Sigmoid colon (tissue), 4 donors: ENCODE data around the gene SERPINE1.

Experiments used
- CTCF ChIP-seq, 4 experiments: fragments of 450-650 bp in 3 of 4; fragments of 200-600 bp in 1 of 4; IDR thresholded peaks; one replicate each; pipeline ENCODE4 v1.5.1; 2016 to 2019; ENCODE audit warnings: antibody characterized with exemption in 4 of 4, mild to moderate bottlenecking in 3 of 4, moderate library complexity in 2 of 4
- EP300 ChIP-seq, 4 donors: sonication (generic); formaldehyde crosslinking; IDR thresholded peaks; one replicate each; pipeline ENCODE4 v1.6.1; 2017; ENCODE audit warnings: antibody characterized with exemption in 4 of 4
- POLR2A ChIP-seq, 2 donors: fragments of 450-650 bp; IDR thresholded peaks; one replicate each; pipeline ENCODE4 v1.6.1; 2016; ENCODE audit warnings: antibody characterized with exemption in 2 of 2, mild to moderate bottlenecking in 2 of 2, moderate library complexity in 2 of 2
- POLR2AphosphoS5 ChIP-seq, 4 donors: sonication (generic); formaldehyde crosslinking; IDR thresholded peaks; one replicate each; pipeline ENCODE4 v1.6.1; 2017; ENCODE audit warnings: antibody characterized with exemption in 4 of 4

GRCh38 chr7:101100858-101101847, 25.8 kb upstream of the SERPINE1 start:
- TF ChIP-seq CTCF (IDR thresholded peaks at IDR 0.05), result no peak
- no peak for TF ChIP-seq POLR2AphosphoS5 (IDR thresholded peaks at IDR 0.05)
- no peak for TF ChIP-seq POLR2A (IDR thresholded peaks at IDR 0.05)
- TF ChIP-seq EP300 (IDR thresholded peaks at IDR 0.05), result no peak
